ENCODE measurements around the gene VPS35L. TPM values are rescaled to one million over a fixed set of nuclear protein-coding genes. Genes with fewer than 3 reads are reported as not detected.

Gene VPS35L
- total and polyA plus RNA-seq, 2 of the 13 experiments (the other 11 are each of a cell fraction or from before 2014, with no cell fraction given), result 1.4 to 1.6 TPM

GRCh38 chr16:19717741-19718623 is 162.5 kb downstream of the VPS35L start, which contains the start of the genes IQCK and KNOP1 (continued):
- TF ChIP-seq PRDM4 (CRISPR knock-in tag; IDR thresholded peaks at IDR 0.05; ENCODE audit: borderline replicate concordance) (no peak), AHR (CRISPR knock-in tag; IDR thresholded peaks at IDR 0.05) (peak; percentile 95; the same call in 1 of the 2 replicates), ZNF460 (CRISPR knock-in tag; IDR thresholded peaks at IDR 0.05; ENCODE audit: borderline replicate concordance) (no peak), ZNF556 (CRISPR knock-in tag; IDR thresholded peaks at IDR 0.05; ENCODE audit: borderline replicate concordance) (peak; percentile 99), ISL2 (CRISPR knock-in tag; IDR thresholded peaks at IDR 0.05) (peak; percentile 84), ZNF75D (CRISPR knock-in tag; IDR thresholded peaks at IDR 0.05; ENCODE audit: borderline replicate concordance) (no peak), MBD4 (IDR thresholded peaks at IDR 0.05; ENCODE audit: borderline replicate concordance, low read length) (no peak), POGZ (CRISPR knock-in tag; IDR thresholded peaks at IDR 0.05) (peak; percentile 85), GABPA (IDR thresholded peaks at IDR 0.05; ENCODE audit: low read depth, low read length) (peak; percentile 94), GABPA (CRISPR knock-in tag; IDR thresholded peaks at IDR 0.05; ENCODE audit: low read depth) (peak; percentile 100), ZNF512 (CRISPR knock-in tag; IDR thresholded peaks at IDR 0.05) (0 out of 2 replicates have a peak, but pooled peaks have one; percentile 81), ZNF263 (CRISPR knock-in tag; IDR thresholded peaks at IDR 0.05) (peak; percentile 55; the same call in 1 of the 2 replicates), HNF1A (IDR thresholded peaks at IDR 0.05; ENCODE audit: low read depth) (no peak), HNF1A (CRISPR knock-in tag; IDR thresholded peaks at IDR 0.05; ENCODE audit: borderline replicate concordance) (peak; percentile 92), ZNF143 (CRISPR knock-in tag; IDR thresholded peaks at IDR 0.05) (peak; percentile 65), SIX4 (CRISPR knock-in tag; IDR thresholded peaks at IDR 0.05) (peak; percentile 34; the same call in 1 of the 2 replicates)
- TF ChIP-seq, protein P1, sequence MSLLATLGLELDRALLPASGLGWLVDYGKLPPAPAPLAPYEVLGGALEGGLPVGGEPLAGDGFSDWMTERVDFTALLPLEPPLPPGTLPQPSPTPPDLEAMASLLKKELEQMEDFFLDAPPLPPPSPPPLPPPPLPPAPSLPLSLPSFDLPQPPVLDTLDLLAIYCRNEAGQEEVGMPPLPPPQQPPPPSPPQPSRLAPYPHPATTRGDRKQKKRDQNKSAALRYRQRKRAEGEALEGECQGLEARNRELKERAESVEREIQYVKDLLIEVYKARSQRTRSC (CRISPR knock-in tag; IDR thresholded peaks at IDR 0.05; ENCODE audit: low read depth), result peak; percentile 88; the same call in 1 of the 2 replicates

Data from HepG2 (cell line).